Measurements from ENCODE around the gene KPNA6.

KPNA6 gene

DNA sequence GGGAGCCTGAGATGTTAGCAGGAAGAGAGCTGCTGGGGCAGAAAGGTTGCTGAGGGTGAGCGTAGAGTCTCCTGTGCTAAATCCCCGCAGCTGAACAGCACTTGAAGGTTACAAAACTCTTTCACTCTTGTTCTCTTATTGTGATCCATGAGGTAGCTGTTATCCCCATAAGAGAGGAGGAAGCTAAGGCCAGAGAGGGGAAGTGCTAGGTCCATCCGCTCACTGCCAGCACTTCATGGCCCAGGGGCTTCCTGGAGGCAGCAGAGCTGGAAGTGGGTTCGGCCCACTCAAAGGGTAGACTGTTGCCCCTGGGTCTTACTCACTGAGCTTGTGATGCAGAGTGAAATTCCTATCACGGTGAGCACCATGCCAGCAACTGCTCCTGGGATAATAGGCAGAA, 108.7 kb downstream of the KPNA6 start:
- TF ChIP-seq, protein P1, sequence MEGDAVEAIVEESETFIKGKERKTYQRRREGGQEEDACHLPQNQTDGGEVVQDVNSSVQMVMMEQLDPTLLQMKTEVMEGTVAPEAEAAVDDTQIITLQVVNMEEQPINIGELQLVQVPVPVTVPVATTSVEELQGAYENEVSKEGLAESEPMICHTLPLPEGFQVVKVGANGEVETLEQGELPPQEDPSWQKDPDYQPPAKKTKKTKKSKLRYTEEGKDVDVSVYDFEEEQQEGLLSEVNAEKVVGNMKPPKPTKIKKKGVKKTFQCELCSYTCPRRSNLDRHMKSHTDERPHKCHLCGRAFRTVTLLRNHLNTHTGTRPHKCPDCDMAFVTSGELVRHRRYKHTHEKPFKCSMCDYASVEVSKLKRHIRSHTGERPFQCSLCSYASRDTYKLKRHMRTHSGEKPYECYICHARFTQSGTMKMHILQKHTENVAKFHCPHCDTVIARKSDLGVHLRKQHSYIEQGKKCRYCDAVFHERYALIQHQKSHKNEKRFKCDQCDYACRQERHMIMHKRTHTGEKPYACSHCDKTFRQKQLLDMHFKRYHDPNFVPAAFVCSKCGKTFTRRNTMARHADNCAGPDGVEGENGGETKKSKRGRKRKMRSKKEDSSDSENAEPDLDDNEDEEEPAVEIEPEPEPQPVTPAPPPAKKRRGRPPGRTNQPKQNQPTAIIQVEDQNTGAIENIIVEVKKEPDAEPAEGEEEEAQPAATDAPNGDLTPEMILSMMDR (IDR thresholded peaks at IDR 0.05): no peak

DNA sequence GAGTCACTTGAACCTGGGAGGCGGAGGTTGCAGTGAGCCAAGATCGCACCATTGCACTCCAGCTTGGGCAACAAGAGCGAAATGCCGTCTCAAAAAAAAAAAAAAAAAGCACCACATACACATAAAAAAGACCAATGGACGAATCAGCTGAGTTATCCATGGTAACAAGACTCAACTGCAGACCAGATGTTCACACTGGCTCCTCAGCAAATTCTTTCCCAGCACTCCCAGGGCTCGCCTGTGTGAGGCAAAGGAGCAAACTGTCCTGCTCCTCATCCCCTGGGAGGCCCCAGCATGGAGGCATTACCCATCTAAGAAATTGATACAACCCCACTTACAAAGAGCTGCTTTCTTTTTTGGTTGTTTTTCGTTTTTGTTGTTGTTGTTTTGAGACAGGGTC, 111.2 kb downstream of the KPNA6 start:
- TF ChIP-seq, protein P1 (IDR thresholded peaks at IDR 0.05): no peak

DNA sequence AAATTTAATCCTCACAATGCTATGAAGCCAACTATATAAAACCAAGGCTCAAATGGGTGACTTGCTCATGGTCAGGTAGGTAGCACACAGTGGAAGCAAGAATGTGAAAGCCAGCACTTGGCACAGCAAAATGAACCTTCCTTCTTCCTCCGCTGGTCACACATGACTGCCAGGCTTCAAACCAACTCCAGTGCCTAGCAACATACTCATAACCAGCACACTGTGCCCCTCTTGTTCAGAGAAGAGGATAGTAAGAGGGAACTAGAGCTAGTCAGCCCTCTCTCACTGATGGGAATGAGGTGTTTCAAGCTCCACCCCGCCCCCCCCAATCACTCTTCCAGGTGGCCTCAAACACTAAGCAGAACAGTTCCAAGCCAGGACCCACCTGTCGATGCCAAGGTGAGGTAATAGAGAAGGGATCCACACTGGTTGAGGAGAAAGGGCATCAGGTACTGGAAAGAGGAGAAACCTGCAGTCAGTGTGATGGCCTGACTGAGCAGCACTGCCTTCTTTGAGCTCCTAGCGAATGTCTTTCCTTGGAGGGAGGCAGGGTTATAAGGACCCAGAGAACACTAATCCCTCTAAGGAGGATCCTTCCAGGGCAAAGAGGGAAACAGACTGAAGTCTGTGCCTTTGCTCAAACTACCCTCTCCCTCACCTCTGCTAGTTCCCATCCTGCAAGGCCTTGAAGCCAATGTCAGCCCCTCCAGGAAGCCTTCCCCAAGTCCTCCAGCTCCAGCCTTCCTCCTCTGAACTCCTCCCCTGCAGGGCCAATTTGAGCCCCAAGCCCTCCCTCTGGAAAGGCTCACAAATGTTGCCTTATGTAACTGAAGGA, 113.1 kb downstream of the KPNA6 start:
- TF ChIP-seq, protein P1 (IDR thresholded peaks at IDR 0.05): no peak

DNA sequence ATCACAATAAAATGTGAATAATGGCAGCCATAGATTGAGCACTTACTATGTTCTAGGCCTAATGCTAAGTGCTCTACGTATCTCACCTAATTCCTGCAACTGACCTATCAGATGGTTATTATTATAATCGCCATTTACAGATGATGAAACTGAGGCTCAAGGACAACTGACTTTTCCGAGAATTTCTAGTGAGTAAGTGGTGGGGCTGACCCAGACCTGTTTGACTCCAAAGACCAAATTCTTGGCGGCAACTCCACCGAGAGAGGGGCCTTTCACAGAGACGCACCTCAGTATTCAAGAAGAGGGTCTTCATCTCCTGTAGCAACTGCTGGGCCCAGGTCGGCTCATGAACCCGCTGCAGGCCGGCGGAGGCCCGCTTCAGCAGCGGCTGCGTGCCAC, 113.7 kb downstream of the KPNA6 start:
- TF ChIP-seq, protein P1 (IDR thresholded peaks at IDR 0.05): no peak

DNA sequence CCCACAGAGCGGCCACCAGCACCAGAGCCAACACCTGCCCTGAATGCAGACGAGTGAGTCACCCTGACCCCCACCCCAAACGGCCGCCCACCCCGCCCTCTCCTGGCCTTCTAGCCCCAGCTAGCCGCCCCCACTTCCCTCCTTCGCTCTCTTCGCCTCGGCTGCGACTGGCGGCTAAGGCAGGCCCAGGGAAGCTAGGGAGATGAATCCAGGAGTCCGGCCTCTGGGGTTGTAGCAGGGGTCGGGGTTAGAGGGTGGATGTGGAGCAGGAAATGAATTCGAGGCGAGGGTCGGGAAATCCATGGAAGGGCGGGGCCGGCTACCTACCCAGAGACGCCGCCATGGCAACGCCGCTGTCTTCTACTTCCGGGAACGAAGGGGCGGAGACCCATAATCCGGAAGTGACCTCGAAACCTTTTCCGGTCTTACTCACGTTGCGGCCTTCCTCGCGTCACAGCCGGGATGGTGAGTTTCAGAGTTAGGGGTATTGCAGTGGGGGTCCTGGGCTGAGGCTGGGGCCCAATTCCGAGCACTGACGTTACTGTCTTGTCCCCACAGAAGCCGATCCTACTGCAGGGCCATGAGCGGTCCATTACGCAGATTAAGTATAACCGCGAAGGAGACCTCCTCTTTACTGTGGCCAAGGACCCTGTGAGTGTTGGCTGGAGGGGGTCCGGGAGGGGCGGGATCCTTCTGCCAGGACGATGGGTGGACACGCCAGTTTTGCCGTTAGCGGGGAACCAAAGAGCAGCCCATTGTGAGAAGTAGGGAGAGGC, 114.3 kb downstream of the KPNA6 start, which contains the start of the genes EIF3I and TMEM234:
EIF3I (plus strand) TSS at position 428 of the 776 bp plus-strand sequence; CDS start at position 463, 35 bp downstream.
TMEM234 (minus strand) TSS at position 374 of the 776 bp plus-strand sequence; CDS start at position 343, 31 bp downstream.
- TF ChIP-seq, protein P1 (IDR thresholded peaks at IDR 0.05): no peak

DNA sequence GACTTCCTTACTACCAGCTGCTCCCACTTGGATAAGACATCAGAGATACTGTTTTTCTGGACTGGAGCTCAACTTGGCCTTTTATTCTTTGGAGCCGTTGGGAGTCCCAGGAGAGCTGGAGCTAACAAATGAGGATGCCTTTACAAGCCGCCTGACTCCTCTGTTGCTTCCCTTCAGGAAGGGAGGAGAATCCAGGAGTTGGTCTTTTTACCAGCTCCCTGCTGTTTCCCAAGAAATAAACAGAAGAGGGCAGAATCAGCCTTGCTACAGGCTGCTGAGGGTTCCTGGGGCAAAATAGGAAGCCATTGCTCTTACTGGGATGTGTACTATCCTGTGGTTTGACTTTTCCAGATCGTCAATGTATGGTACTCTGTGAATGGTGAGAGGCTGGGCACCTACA, 115.8 kb downstream of the KPNA6 start:
- TF ChIP-seq, protein P1 (IDR thresholded peaks at IDR 0.05): no peak; the same call in 1 of the 2 replicates

DNA sequence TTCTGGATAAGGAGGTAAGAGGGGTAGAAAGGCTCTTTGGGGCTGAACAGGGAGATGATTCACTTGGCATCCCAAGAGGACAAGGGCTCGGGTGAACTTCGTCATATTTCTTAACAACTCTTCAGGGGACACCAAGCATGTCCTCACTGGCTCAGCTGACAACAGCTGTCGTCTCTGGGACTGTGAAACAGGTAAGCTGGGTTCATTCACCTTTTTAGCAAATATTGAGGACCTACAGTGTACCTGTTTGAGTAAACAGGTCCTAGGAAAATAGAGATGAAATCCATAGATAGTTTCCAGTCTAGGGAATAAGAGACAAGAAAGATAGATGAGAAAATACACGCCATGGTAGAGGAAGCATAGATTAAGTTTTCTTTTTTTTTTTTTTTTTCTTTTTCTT, 116.4 kb downstream of the KPNA6 start:
- TF ChIP-seq, protein P1 (IDR thresholded peaks at IDR 0.05): no peak

All from LNCAP (cell line).